DND-41 (cell line): ENCODE data around the gene FBXO9.

Experiments used
- CTCF ChIP-seq: IDR thresholded peaks from 2 replicates; pipeline ENCODE4 v1.5.1; 2012; ENCODE audit warnings: borderline replicate concordance, low read length, moderate library complexity, mild to moderate bottlenecking; ENCODE audit not compliant: poor library complexity, severe bottlenecking; ENCODE audit errors: extremely low read depth
- EZH2 ChIP-seq: IDR thresholded peaks from 3 replicates; pipeline ENCODE4 v1.6.1; 2012; ENCODE audit warnings: borderline replicate concordance, low read depth, mild to moderate bottlenecking, moderate library complexity, low read length, inconsistent platforms; ENCODE audit not compliant: severe bottlenecking

- TF ChIP-seq EZH2 (no peak), CTCF (no peak)
Measured at GRCh38 chr6:53045891-53046673, 19.1 kb upstream of the FBXO9 start.
